Uterus (tissue), 4 donors: ENCODE data around the gene ATCAY. TPM values are rescaled to one million over a fixed set of nuclear protein-coding genes. Genes with fewer than 3 reads are reported as not detected.

Experiments
- DNase-seq, 2 donors: peaks; one replicate each; pipeline ENCODE4 v3.0.0-alpha.2; 2019 to 2020
- H3K27ac ChIP-seq, 2 donors: fragments of 200-600 bp; sonication (generic); 1 replicate in 1 of 2; 2 replicates in 1 of 2; pipeline ENCODE4 v1.5.1; 2016 to 2018
- H3K27me3 ChIP-seq, 2 donors: fragments of 200-600 bp; sonication (generic); one replicate each; pipeline ENCODE4 v1.5.1; 2018 to 2019; ENCODE audit warnings: control low read depth in 1 of 2
- H3K36me3 ChIP-seq, 2 donors: fragments of 200-600 bp; sonication (generic); one replicate each; pipeline ENCODE4 v1.5.1; 2019; ENCODE audit warnings: control low read depth in 1 of 2
- H3K4me1 ChIP-seq, 2 donors: fragments of 200-600 bp; sonication (generic); one replicate each; pipeline ENCODE4 v1.5.1; 2018 to 2019; ENCODE audit warnings: control low read depth in 1 of 2
- H3K4me3 ChIP-seq, 2 donors: fragments of 200-600 bp; sonication (generic); 1 replicate in 1 of 2; 2 replicates in 1 of 2; pipeline ENCODE4 v1.5.1; 2018 to 2019; ENCODE audit warnings: mild to moderate bottlenecking in 1 of 2
- H3K9me3 ChIP-seq, 2 donors: fragments of 200-600 bp; sonication (generic); one replicate each; pipeline ENCODE4 v1.5.1; 2019; ENCODE audit warnings: control low read depth in 1 of 2
- POLR2A ChIP-seq, 2 donors: fragments of 450-650 bp; IDR thresholded peaks; one replicate each; pipeline ENCODE4 v1.6.1; 2016; ENCODE audit warnings: antibody characterized with exemption in 2 of 2, mild to moderate bottlenecking in 1 of 2, moderate library complexity in 1 of 2
- intact Hi-C: fragments of 100-400 bp; cut with DNase I; formaldehyde crosslinking; loops from one replicate; pipeline ENCODE4 v1.15.1; 2023; ENCODE audit warnings: low total_unique reads
- total RNA-seq, 4 donors: library from RNA; depleted of rRNA in 3 of 4; stranded (reverse); fragments of >200 nt in 3 of 4; gene quantifications; one replicate each; pipeline versions ENCODE4 v1.1.0 to v1.2.4, GENCODE V29; 2014 to 2023
- TF ChIP-seq, protein P1 (sequence below), 4 experiments: fragments of 200-600 bp in 2 of 4; fragments of 450-650 bp in 2 of 4; sonication (generic) in 2 of 4; IDR thresholded peaks; one replicate each; pipeline ENCODE4 v1.5.1; 2016 to 2019; ENCODE audit warnings: antibody characterized with exemption in 4 of 4, mild to moderate bottlenecking in 2 of 4, moderate library complexity in 1 of 4
- donor health status: DM: yes; HTN: yes; CAD: no.

The ATCAY gene
- total RNA-seq, 4 donors from 2014 or later: 0.97 TPM; not detected in 3

DNA sequence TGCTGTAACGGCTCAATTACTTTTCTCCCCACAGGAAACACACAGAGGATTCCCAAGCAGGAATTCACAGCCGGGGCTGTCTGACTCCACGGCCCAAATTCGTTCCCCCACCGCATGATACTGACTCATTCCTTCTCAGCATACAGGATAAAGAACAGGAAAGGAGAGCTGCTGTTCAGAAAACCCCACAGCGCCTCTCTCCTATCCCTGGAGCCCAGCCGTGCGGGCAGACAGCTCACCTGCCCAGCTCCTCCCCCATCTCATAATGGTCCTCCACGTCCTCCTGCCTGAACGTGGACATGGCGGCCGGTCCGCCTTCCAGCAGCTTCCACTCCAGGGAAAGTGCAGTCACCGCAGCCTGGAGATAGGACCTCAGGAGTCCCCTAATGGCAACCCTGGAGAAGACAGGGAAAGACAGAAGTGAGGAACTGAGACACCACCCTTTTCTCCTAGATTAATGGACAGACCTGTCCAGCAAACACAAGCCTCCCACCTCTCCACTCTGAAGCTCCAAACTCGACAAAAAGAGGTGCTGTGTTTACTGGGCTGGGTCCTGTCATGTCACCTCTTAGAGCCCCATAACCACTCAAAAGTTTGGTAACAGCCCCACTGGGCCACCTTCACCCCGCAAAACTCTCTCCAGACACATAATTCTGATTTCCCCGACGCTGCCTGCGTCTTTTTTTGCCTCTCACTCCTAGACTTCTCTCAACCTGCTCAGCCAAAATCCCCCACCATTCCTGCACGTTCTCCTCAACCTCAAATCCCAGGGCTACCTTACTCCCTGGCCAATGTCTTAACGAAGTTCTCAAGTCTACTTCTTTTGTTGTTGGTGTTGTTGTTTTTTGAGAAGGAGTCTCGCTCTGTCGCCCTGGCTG is 89.2 kb downstream of the ATCAY start:
- peak in 1 of 2 donors; percentile 24 for TF ChIP-seq POLR2A (IDR thresholded peaks at IDR 0.05)
- TF ChIP-seq, protein P1, sequence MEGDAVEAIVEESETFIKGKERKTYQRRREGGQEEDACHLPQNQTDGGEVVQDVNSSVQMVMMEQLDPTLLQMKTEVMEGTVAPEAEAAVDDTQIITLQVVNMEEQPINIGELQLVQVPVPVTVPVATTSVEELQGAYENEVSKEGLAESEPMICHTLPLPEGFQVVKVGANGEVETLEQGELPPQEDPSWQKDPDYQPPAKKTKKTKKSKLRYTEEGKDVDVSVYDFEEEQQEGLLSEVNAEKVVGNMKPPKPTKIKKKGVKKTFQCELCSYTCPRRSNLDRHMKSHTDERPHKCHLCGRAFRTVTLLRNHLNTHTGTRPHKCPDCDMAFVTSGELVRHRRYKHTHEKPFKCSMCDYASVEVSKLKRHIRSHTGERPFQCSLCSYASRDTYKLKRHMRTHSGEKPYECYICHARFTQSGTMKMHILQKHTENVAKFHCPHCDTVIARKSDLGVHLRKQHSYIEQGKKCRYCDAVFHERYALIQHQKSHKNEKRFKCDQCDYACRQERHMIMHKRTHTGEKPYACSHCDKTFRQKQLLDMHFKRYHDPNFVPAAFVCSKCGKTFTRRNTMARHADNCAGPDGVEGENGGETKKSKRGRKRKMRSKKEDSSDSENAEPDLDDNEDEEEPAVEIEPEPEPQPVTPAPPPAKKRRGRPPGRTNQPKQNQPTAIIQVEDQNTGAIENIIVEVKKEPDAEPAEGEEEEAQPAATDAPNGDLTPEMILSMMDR (IDR thresholded peaks at IDR 0.05): peak in 1 of 4 experiments; percentile 1
- peak in 1 of 2 donors; percentile 61 for DNase-seq
- peaks cover 12 to 39% of the 10 kb centered on the region in 2 donors for H3K4me1 ChIP-seq
- H3K27me3 ChIP-seq: no peaks in the 10 kb centered on the region
- H3K4me3 ChIP-seq: peak overlapping the region; percentile 69 to 95
- H3K27ac ChIP-seq: peak overlapping the region; percentile 94 to 99
- intact Hi-C loops: no loop called here
- H3K36me3 ChIP-seq: no peaks in the 10 kb centered on the region
- no peaks in the 10 kb centered on the region for H3K9me3 ChIP-seq

- peak in 1 of 2 donors; percentile 56 for DNase-seq
- H3K27me3 ChIP-seq: no peaks in the 10 kb centered on the region
- no peaks in the 10 kb centered on the region for H3K36me3 ChIP-seq
- no peaks in the 10 kb centered on the region for H3K9me3 ChIP-seq
- peaks cover 12 to 34% of the 10 kb centered on the region in 2 donors for H3K4me1 ChIP-seq
- peak overlapping the region; percentile 94 to 99 for H3K27ac ChIP-seq
- intact Hi-C loops: no loop called here
- peak overlapping the region; percentile 69 to 95 for H3K4me3 ChIP-seq
- TF ChIP-seq, protein P1 (IDR thresholded peaks at IDR 0.05): no peak
- no peak for TF ChIP-seq POLR2A (IDR thresholded peaks at IDR 0.05)
Observed at GRCh38 chr19:3970313-3970807, 89.9 kb downstream of the ATCAY start.

DNA sequence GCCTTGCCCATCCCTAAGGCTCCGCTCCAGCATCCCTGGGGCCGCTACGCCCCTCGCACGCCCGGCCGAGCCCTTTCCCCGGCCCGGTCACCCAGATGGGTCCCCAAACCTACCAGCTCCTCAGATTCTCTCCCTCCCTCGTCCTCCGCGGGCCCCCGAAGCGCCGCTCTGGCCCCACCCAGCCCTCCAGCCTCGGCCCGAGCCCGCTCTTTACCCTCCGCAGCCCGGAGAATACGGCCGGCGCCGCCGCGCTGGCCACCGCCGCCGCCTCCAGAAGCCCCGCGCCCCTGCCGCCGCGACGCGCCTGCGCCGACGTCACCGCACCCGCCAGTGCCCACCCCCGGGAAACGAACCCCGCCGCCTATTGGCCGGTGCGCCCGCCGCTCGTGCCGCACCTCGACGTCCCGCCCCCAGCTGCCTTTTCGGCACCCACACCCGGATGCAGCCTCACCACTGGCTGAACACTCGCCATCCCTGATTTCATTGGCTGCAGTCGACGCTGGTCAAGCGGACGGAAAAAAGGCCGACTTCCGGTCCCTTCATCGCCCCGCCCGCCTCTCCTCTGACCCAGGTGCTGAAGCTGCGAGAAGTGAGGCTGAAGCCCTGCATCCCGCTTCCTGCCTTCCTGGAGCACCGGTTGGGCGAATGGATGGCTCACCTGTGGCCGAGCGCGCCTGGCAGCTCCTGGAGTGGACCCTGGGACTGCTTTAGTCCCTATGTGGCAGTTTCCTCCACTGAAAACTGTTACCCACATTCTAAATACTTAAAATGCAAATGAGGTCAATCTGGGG is 90.5 kb downstream of the ATCAY start, which contains the start of gene DAPK3:
Gene DAPK3, minus strand, starts transcription at position 292 of the 791 bp plus-strand sequence. CDS start 1,364 bp downstream, outside the sequence.
- Histone ChIP-seq H3K36me3 (no peaks in the 10 kb centered on the region), H3K4me1 (peaks cover 12 to 34% of the 10 kb centered on the region in 2 donors), H3K4me3 (peak within 1 kb of the TSS; percentile 69 to 95), H3K27ac (peak within 1 kb of the TSS; percentile 94 to 99), H3K9me3 (no peaks in the 10 kb centered on the region), H3K27me3 (no peaks in the 10 kb centered on the region)
- TF ChIP-seq, protein P1 (IDR thresholded peaks at IDR 0.05): peak in 2 of 4 experiments; percentile 22 to 35
- TF ChIP-seq POLR2A (IDR thresholded peaks at IDR 0.05): peak; percentile 99 to 100
- DNase-seq: peak; percentile 98
- intact Hi-C loops: no loop called here

DNA sequence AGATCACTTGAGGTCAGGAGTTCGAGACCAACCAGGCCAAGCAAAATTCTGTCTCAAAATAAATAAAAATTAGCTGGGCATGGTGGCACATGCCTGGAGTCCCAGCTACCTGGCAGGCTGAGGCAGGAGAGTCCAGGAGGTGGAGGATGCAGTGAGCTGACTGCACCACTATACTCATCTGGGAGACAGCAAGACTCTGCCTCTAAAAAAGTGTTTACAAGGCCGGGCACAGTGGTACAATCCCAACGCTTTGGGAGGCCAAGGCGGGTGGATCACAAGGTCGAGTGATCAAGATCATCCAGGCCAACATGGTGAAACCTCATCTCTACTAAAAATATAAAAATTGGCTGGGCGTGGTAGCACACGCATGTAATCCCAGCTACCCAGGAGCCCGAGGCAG is 94.7 kb downstream of the ATCAY start:
- H3K27ac ChIP-seq: no peak overlapping the region
- no peaks in the 10 kb centered on the region for H3K9me3 ChIP-seq
- no peaks in the 10 kb centered on the region for H3K4me1 ChIP-seq
- no peaks in the 10 kb centered on the region for H3K36me3 ChIP-seq
- DNase-seq: no peak
- no peaks in the 10 kb centered on the region for H3K27me3 ChIP-seq
- H3K4me3 ChIP-seq: no peak overlapping the region
- TF ChIP-seq, protein P1 (IDR thresholded peaks at IDR 0.05): no peak
- no peak for TF ChIP-seq POLR2A (IDR thresholded peaks at IDR 0.05)
- intact Hi-C loops: no loop called here
